K562 (cell line): Measurements from ENCODE around the gene NFIC. TPM values are rescaled to one million over a fixed set of nuclear protein-coding genes. Genes with fewer than 3 reads are reported as not detected.
A peak's percentile ranks its signal among the peaks of the same experiment; 100 is the strongest.

Experiments
- ATAC-seq: fragments of 200-7000 bp; cut with Tn5 transposase; 3 replicates; pipeline ENCODE4 v1.9.1; 2020; ENCODE audit warnings: moderate library complexity
- BruUV-seq: library from RNA; stranded (reverse); fragments of 400-500 nt; replicated peaks from 2 replicates; lab custom pipeline; 2021; lab: Mats Ljungman, UMichigan
- CTCF ChIA-PET: fragments of 300-600 bp; formaldehyde crosslinking; extraction: SDS; loops from one replicate; lab custom pipeline; 2021; ENCODE audit warnings: low intra/inter-chr PET ratio; lab: Yijun Ruan, JAX
- POLR2A ChIA-PET: fragments of 300-600, 350-650 bp; sonication (Branson Sonifier 250); formaldehyde crosslinking; extraction: SDS; loops from one replicate; lab custom pipeline; 2021; ENCODE audit warnings: antibody characterized with exemption, inconsistent platforms; lab: Yijun Ruan, JAX
- DNase-seq, 4 experiments: peaks; one replicate each; pipeline versions ENCODE4 v3.0.0 to v3.0.0-alpha.2; 2011 to 2018; ENCODE audit warnings: low spot score in 3 of 4, mixed read lengths in 3 of 4; ENCODE audit errors: extremely low read depth in 1 of 4
- FAIRE-seq: peaks from 2 replicates; lab custom pipeline; 2011; peaks lifted over from hg19 to GRCh38; lab: Jason Lieb, UNC
- H2AFZ ChIP-seq: 2 replicates; pipeline ENCODE4 v1.6.0; 2011; ENCODE audit warnings: low read depth, low read length, control low read depth, inconsistent platforms
- H3K27ac ChIP-seq: fragments of 200-600 bp; 3 replicates; pipeline ENCODE4 v1.8.0; 2011; ENCODE audit warnings: low read depth, mild to moderate bottlenecking, control low read depth, inconsistent platforms, low read length, moderate library complexity, mixed read lengths; ENCODE audit errors: extremely low read depth
- H3K27me3 ChIP-seq, 2 experiments: fragments of 300-600 bp in 1 of 2; 2 replicates in 1 of 2; 3 replicates in 1 of 2; pipeline versions ENCODE4 v1.6.0 to v1.8.0; 2011; ENCODE audit warnings: inconsistent platforms in 2 of 2, low read length in 2 of 2, mild to moderate bottlenecking in 1 of 2, mixed read lengths in 1 of 2, moderate library complexity in 1 of 2; ENCODE audit not compliant: control insufficient read depth in 2 of 2, insufficient read depth in 2 of 2
- H3K36me3 ChIP-seq: fragments of 300-600 bp; 3 replicates; pipeline ENCODE4 v1.8.0; 2011; ENCODE audit warnings: mild to moderate bottlenecking, low read length, inconsistent platforms; ENCODE audit not compliant: control insufficient read depth, insufficient read depth
- H3K4me1 ChIP-seq, 2 experiments: fragments of 200-600 bp in 1 of 2; replicated peaks in 1 of 2; 2 replicates in 1 of 2; 3 replicates in 1 of 2; pipeline versions ENCODE4 v1.5.1 to v1.8.0; 2011; ENCODE audit warnings: inconsistent platforms in 2 of 2, low read length in 2 of 2, mild to moderate bottlenecking in 1 of 2, mixed read lengths in 1 of 2, moderate library complexity in 1 of 2; ENCODE audit not compliant: control insufficient read depth in 2 of 2, insufficient read depth in 2 of 2
- H3K4me2 ChIP-seq: 2 replicates; pipeline ENCODE4 v1.6.1; 2011; ENCODE audit warnings: low read length, control low read depth, inconsistent platforms, mixed read lengths; ENCODE audit not compliant: insufficient read depth
- H3K4me3 ChIP-seq: fragments of 200-600 bp; sonication (generic), shearing (Covaris generic); 2 replicates; pipeline ENCODE4 v1.5.1; 2016; ENCODE audit warnings: control low read depth, inconsistent platforms
- H3K79me2 ChIP-seq: fragments of 200-600 bp; 3 replicates; pipeline ENCODE4 v1.8.0; 2011; ENCODE audit warnings: low read length, inconsistent platforms; ENCODE audit not compliant: control insufficient read depth, insufficient read depth
- H3K9ac ChIP-seq, 2 experiments: 2 replicates each; pipeline versions ENCODE4 v1.6.0 to v1.6.1; 2011; ENCODE audit warnings: low read depth in 2 of 2, low read length in 2 of 2, control low read depth in 1 of 2, inconsistent platforms in 1 of 2, mild to moderate bottlenecking in 1 of 2, mixed read lengths in 1 of 2; ENCODE audit not compliant: insufficient read depth in 1 of 2
- H3K9me1 ChIP-seq: one replicate; pipeline ENCODE4 v1.6.0; 2011; ENCODE audit warnings: inconsistent platforms, mild to moderate bottlenecking, low read length, moderate library complexity; ENCODE audit not compliant: control insufficient read depth, insufficient read depth
- H3K9me3 ChIP-seq: replicated peaks from 2 replicates; pipeline ENCODE4 v1.5.1; 2011; ENCODE audit warnings: low read depth, low read length, inconsistent platforms; ENCODE audit not compliant: control insufficient read depth, insufficient read depth
- H4K20me1 ChIP-seq: replicated peaks from 2 replicates; pipeline ENCODE4 v1.6.1; 2011; ENCODE audit warnings: low read length, inconsistent platforms, mixed read lengths; ENCODE audit not compliant: control insufficient read depth, insufficient read depth
- CBX1 ChIP-seq: sonication (generic); IDR thresholded peaks from 2 replicates; pipeline ENCODE4 v1.6.1; 2016; ENCODE audit warnings: antibody characterized with exemption, low read depth, mild to moderate bottlenecking
- CHD4 ChIP-seq: fragments of 200-600 bp; sonication (generic); IDR thresholded peaks from 3 replicates; pipeline ENCODE4 v1.6.1; 2012; ENCODE audit warnings: low read depth, mild to moderate bottlenecking, mixed read lengths, low read length, inconsistent platforms; ENCODE audit not compliant: insufficient read depth, insufficient replicate concordance, poor library complexity, severe bottlenecking
- ELK1 ChIP-seq: sonication (generic); formaldehyde crosslinking; IDR thresholded peaks from 2 replicates; pipeline ENCODE4 v1.8.1; 2022; ENCODE audit warnings: missing genetic modification reagents
- LARP7 ChIP-seq: fragments of 450-650 bp; IDR thresholded peaks from 2 replicates; pipeline ENCODE4 v1.6.1; 2016
- MAX ChIP-seq: sonication (generic); formaldehyde crosslinking; IDR thresholded peaks from 2 replicates; pipeline ENCODE4 v1.9.0; 2022; ENCODE audit warnings: mild to moderate bottlenecking, missing genetic modification reagents
- MLLT1 ChIP-seq, 2 experiments: fragments of 450-650 bp; IDR thresholded peaks; 2 replicates each; pipeline ENCODE4 v1.6.1; 2016
- NFIC ChIP-seq: fragments of 450-650 bp; IDR thresholded peaks from 2 replicates; pipeline ENCODE4 v1.6.1; 2017; ENCODE audit warnings: mild to moderate bottlenecking, inconsistent platforms
- SLC30A9 ChIP-seq: fragments of 250-450 bp; sonication (Bioruptor Pico); IDR thresholded peaks from 2 replicates; pipeline ENCODE4 v1.8.0; 2022; ENCODE audit warnings: mild to moderate bottlenecking, moderate library complexity
- ZNF316 ChIP-seq: fragments of 450-650 bp; IDR thresholded peaks from 2 replicates; pipeline ENCODE4 v1.6.1; 2016
- ZNF511 ChIP-seq: sonication (generic); formaldehyde crosslinking; IDR thresholded peaks from 2 replicates; pipeline ENCODE4 v1.8.0; 2022; ENCODE audit warnings: mild to moderate bottlenecking, missing genetic modification reagents
- WGBS: fragments of 100-300 bp; shearing (Covaris generic); methylation state at CpG from one replicate; pipeline ENCODE4 v1.1.6; 2016; ENCODE audit warnings: low coverage, mixed read lengths; ENCODE audit not compliant: insufficient coverage; ENCODE audit errors: missing lambda C conversion rate; 5-methylcytosine and 5-hydroxymethylcytosine counted together
- in situ Hi-C: fragments of 300-500 bp; cut with MboI; formaldehyde crosslinking; loops from 4 replicates; pipeline ENCODE4 v1.15.0; 2018; ENCODE audit warnings: inconsistent platforms, mixed read lengths
- intact Hi-C: fragments of 100-400 bp; cut with micrococcal nuclease; formaldehyde crosslinking; loops from 2 replicates; pipeline ENCODE4 v1.14.2; 2022
- polyA plus RNA-seq, 8 experiments: library from polyadenylated mRNA; depleted of rRNA in 4 of 8; stranded (reverse) in 5 of 8; unstranded in 3 of 8; fragments of >200 nt; fragmentation: Nextera tagmentation in 2 of 8; fragmentation: Illumina TruSeq in 1 of 8; extraction: Ambion mirVana in 2 of 8; extraction: Trizol in 1 of 8; gene quantifications; 2 replicates each; pipeline versions ENCODE4 v1.2.1 to v1.2.3, GENCODE V29; 2011 to 2014; ENCODE audit warnings: inconsistent platforms in 1 of 8, missing spikeins in 1 of 8
- total RNA-seq, 7 experiments: library from RNA; depleted of rRNA in 6 of 7; stranded (reverse); fragments of >200 nt in 6 of 7; fragmentation: Illumina TruSeq in 2 of 7; extraction: Trizol in 2 of 7; gene quantifications; 2 replicates each; pipeline versions ENCODE4 v1.2.1 to v1.2.3, GENCODE V29; 2011 to 2021; ENCODE audit warnings: low replicate concordance in 1 of 7

The NFIC gene
- total and polyA plus RNA-seq, 9 of the 15 experiments (the other 6 are each of a cell fraction or from before 2014, with no cell fraction given) = 0.71 to 62.1 (median 6.9) TPM

- no peaks in the 10 kb centered on the region for H4K20me1 ChIP-seq
- ChIA-PET CTCF (interaction anchor here (0.6 kb wide), 1 partner anchor 23 kb away, joined by 3 read pairs; no protein-coding TSS in a partner anchor), POLR2A (no interaction called here)
- H3K9me3 ChIP-seq = no peaks in the 10 kb centered on the region
- no peak for FAIRE-seq
- H3K4me1 ChIP-seq = peaks cover 0 to 17% of the 10 kb centered on the region in 2 experiments; a peak in 2 of 5 replicates
- no peak for TF ChIP-seq LARP7
- peak; percentile 33; the same call in 1 of the 2 replicates for TF ChIP-seq NFIC
- ATAC-seq = no peak
- no peaks in the 10 kb centered on the region for H3K79me2 ChIP-seq
- H3K9me1 ChIP-seq = no peaks in the 10 kb centered on the region
- no peak overlapping the region for H3K4me2 ChIP-seq
- 39% methylated on average over 9 of the region's 9 CpGs for WGBS
- H2AFZ ChIP-seq = no peak overlapping the region
- no TSS peak for BruUV-seq
- no peak for DNase-seq
- H3K4me3 ChIP-seq = no peak overlapping the region
- intact Hi-C loops = no loop called here
- H3K36me3 ChIP-seq = no peaks in the 10 kb centered on the region
- no peak overlapping the region for H3K27ac ChIP-seq
- no peaks in the 10 kb centered on the region for H3K27me3 ChIP-seq
- no peak overlapping the region for H3K9ac ChIP-seq
- in situ Hi-C loops = no loop called here
Measured at GRCh38 chr19:3350014-3350663, 16.2 kb upstream of the NFIC start.

- POLR2A ChIA-PET = no interaction called here
- TF ChIP-seq ELK1 (CRISPR knock-in tag) (no peak), CBX1 (0 out of 2 replicates have a peak, but pooled peaks have one; percentile 40), ZNF316 (no peak), CHD4 (peak; percentile 32), SLC30A9 (CRISPR knock-in tag) (no peak), MLLT1 (IDR thresholded peaks at IDR 0.05) (no peak), MAX (no peak), ZNF511 (CRISPR knock-in tag) (no peak)
Measured at GRCh38 chr19:3351702-3352447, 14.5 kb upstream of the NFIC start.

More at GRCh38 chr19:3351702-3352447, 14.5 kb upstream of the NFIC start:
- in situ Hi-C loops (no loop called here), intact Hi-C loops (no loop called here)
- Histone ChIP-seq H3K36me3 (no peaks in the 10 kb centered on the region), H2AFZ (no peak overlapping the region), H3K79me2 (no peaks in the 10 kb centered on the region), H3K9me1 (no peaks in the 10 kb centered on the region), H3K4me3 (no peak overlapping the region), H3K9me3 (no peaks in the 10 kb centered on the region), H3K4me2 (no peak overlapping the region), H3K9ac (no peak overlapping the region), H3K4me1 (peaks cover 0 to 7% of the 10 kb centered on the region in 2 experiments; a peak in 1 of 5 replicates), H3K27me3 (no peaks in the 10 kb centered on the region), H4K20me1 (no peaks in the 10 kb centered on the region), H3K27ac (no peak overlapping the region)
- no TSS peak for BruUV-seq
- WGBS = 43% methylated on average over 7 of the region's 8 CpGs
- CTCF ChIA-PET = no interaction called here
- DNase-seq (no peak), ATAC-seq (no peak), FAIRE-seq (no peak)
